Large intestine (tissue), 3 donors: Measurements from ENCODE around the gene AGXT. TPM values are rescaled to one million over a fixed set of nuclear protein-coding genes. Genes with fewer than 3 reads are reported as not detected.

Source experiments
- DNase-seq, 2 donors: peaks; one replicate each; pipeline versions ENCODE4 v3.0.0 to v3.0.0-alpha.2; 2013
- H3K27ac ChIP-seq: one replicate; pipeline ENCODE4 v1.5.1; 2013; ENCODE audit warnings: low read length
- H3K27me3 ChIP-seq: 2 replicates; pipeline ENCODE4 v1.6.1; 2013; ENCODE audit warnings: low read length; ENCODE audit not compliant: control insufficient read depth, insufficient read depth
- H3K36me3 ChIP-seq: 2 replicates; pipeline ENCODE4 v1.6.1; 2013; ENCODE audit warnings: low read length; ENCODE audit not compliant: control insufficient read depth, insufficient read depth
- H3K4me1 ChIP-seq: one replicate; pipeline ENCODE4 v1.6.1; 2013; ENCODE audit warnings: low read length; ENCODE audit not compliant: control insufficient read depth, insufficient read depth
- H3K4me3 ChIP-seq: one replicate; pipeline ENCODE4 v1.5.1; 2013; ENCODE audit warnings: low read length
- H3K9me3 ChIP-seq: one replicate; pipeline ENCODE4 v1.6.1; 2013; ENCODE audit warnings: mild to moderate bottlenecking, low read depth, low read length, moderate library complexity; ENCODE audit not compliant: control insufficient read depth
- WGBS: methylation state at CpG from one replicate; pipeline ENCODE4 v1.1.5; 2013; ENCODE audit warnings: low lambda C conversion rate; ENCODE audit not compliant: insufficient coverage; 5-methylcytosine and 5-hydroxymethylcytosine counted together
- polyA plus RNA-seq: library from polyadenylated mRNA; unstranded; fragments of 120-200 nt; gene quantifications from one replicate; pipeline ENCODE4 v1.2.1, GENCODE V29; 2013

The AGXT gene
- polyA plus RNA-seq, 1 donor, result 0.66 TPM

GRCh38 chr2:240855670-240856069, 13.0 kb upstream of the AGXT start:
- no peak for DNase-seq
- no peaks in the 10 kb centered on the region for H3K36me3 ChIP-seq
- peaks cover 18% of the 10 kb centered on the region for H3K4me1 ChIP-seq
- H3K4me3 ChIP-seq, result no peak overlapping the region
- H3K27me3 ChIP-seq, result no peaks in the 10 kb centered on the region
- no peak overlapping the region for H3K27ac ChIP-seq
- WGBS, result no CpG with 5 or more reads among the region's 8 CpGs
- peaks cover 4% of the 10 kb centered on the region for H3K9me3 ChIP-seq

DNA sequence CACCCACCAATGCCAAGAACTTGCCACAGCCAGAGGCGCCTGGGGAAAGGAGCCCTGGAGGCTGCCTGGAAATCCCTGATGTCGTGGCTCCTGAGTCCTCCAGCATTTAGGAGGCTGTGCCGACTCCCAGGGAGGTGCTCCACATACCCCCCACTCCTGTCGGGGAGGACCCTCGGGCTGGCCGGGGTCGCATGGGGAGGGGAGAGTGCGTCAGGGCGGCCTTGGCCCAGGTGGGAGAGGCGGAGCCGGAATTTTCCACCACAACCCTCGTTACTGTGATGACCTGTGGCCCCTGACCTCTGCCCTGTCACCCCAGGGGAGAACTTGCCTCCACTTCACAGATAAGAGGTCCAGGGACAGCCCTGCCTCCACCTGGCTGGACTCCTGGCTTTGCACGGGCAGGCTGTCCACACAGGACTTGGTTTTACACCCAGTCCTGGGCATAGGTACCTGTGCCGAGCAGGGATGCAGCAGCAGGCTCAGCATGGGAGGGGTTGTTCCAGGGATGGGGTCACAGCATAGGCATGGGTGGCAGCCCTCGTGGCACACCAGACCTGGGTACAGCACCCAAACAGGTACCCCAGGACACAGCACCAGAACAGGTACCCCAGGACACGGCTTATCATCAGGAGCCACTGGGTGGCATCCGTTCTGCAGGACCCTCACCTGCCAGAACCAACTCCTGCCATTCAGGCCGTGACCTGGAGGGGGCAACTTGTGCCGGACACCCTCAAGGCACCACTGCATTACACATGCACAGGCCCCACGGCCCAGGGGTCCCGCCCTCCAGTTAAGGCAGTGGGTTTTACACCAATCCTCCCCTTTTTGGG, 12.3 kb upstream of the AGXT start:
- no peak for DNase-seq
- Histone ChIP-seq H3K27ac (no peak overlapping the region), H3K4me3 (no peak overlapping the region), H3K9me3 (peaks cover 4% of the 10 kb centered on the region), H3K27me3 (no peaks in the 10 kb centered on the region), H3K4me1 (peaks cover 17% of the 10 kb centered on the region), H3K36me3 (no peaks in the 10 kb centered on the region)
- no CpG with 5 or more reads among the region's 21 CpGs for WGBS

DNA sequence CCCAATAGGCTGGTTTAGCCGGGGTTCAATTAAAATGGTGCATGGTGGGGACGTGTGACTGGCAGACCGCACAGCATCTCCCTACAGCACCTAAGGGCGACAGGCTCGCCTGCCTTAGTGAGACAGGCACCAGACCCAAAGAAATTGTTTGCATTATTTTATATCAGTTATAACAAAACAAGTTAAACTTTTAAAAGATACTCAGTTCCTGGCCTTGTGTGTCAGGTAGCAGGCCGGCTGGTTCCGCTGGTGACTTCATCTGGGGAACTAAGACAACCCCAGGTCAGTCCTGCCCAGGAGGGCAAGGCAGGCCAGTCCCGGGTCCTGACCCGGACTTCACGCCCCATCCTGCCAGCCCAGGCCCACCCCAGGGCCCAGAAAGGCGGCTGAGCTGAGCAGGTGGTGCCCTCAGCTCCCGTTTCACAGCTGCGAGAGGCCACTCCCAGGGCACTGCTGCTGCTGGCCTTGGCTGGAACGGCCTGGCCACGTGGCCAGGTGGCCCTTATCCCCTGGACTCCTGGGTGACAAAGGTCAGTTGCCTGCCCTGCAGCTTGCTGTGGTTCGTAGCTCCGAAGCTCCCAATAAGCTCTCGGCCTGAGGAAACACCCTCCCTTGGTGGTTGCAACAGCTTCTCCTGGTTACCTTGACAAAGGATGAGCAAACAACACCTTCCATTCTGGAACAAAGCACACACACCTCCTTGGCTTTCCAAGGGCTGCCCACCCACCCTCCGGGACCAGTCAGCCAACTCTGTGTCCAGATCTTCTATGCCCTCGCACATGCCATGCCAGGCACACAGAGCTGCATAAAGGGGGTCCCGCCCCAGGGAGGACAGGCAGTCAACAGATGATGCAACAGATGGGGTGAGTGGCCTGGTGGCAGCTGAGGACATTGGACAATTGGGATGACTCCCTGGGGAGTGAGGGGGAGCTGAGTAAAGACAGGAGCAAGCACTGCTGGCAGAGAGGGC, 11.3 kb upstream of the AGXT start:
- peak; percentile 82 to 89 for DNase-seq
- Histone ChIP-seq H3K4me3 (no peak overlapping the region), H3K9me3 (peaks cover 4% of the 10 kb centered on the region), H3K27me3 (no peaks in the 10 kb centered on the region), H3K4me1 (peaks cover 15% of the 10 kb centered on the region), H3K36me3 (no peaks in the 10 kb centered on the region), H3K27ac (peak overlapping the region; percentile 50)
- WGBS, result no CpG with 5 or more reads among the region's 21 CpGs

- Histone ChIP-seq H3K4me1 (peaks cover 15% of the 10 kb centered on the region), H3K36me3 (no peaks in the 10 kb centered on the region), H3K4me3 (no peak overlapping the region), H3K27me3 (no peaks in the 10 kb centered on the region), H3K9me3 (peaks cover 4% of the 10 kb centered on the region), H3K27ac (no peak overlapping the region)
- no peak for DNase-seq
- no CpG with 5 or more reads among the region's 13 CpGs for WGBS
Observed at GRCh38 chr2:240858321-240858720, 10.3 kb upstream of the AGXT start.

DNA sequence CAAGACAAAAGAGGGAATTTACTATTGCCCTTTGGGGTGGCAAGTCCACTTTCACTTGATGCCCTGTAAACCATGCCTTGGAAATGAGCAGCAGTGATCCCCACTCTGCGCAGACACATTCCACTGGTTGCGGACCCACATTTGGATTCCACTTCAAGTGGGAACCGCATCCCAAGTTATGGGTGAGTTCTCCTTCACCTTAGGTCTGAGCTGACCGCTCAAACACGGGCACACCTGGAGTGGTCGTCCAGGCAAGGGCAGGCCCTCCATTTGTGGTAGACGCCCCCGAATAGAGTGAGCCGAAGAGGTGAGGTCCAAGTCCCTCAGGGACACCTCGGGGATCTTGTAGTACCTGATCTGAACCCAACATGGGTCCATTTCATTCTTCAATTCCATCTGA, 9.8 kb upstream of the AGXT start:
- peaks cover 4% of the 10 kb centered on the region for H3K9me3 ChIP-seq

GRCh38 chr2:240861547-240861946, 7.1 kb upstream of the AGXT start:
- no peaks in the 10 kb centered on the region for H3K9me3 ChIP-seq
- DNase-seq, result no peak
- no peaks in the 10 kb centered on the region for H3K27me3 ChIP-seq
- H3K4me3 ChIP-seq, result no peak overlapping the region
- H3K27ac ChIP-seq, result no peak overlapping the region
- H3K4me1 ChIP-seq, result peaks cover 15% of the 10 kb centered on the region
- no peaks in the 10 kb centered on the region for H3K36me3 ChIP-seq
- WGBS, result no CpG with 5 or more reads among the region's 2 CpGs

More for the DNA sequence above, 9.8 kb upstream of the AGXT start:
- H3K27ac ChIP-seq, result no peak overlapping the region
- DNase-seq, result no peak
- H3K27me3 ChIP-seq, result no peaks in the 10 kb centered on the region
- H3K4me3 ChIP-seq, result no peak overlapping the region
- peaks cover 15% of the 10 kb centered on the region for H3K4me1 ChIP-seq
- no peaks in the 10 kb centered on the region for H3K36me3 ChIP-seq
- WGBS, result 93% methylated on average over 3 of the region's 10 CpGs

DNA sequence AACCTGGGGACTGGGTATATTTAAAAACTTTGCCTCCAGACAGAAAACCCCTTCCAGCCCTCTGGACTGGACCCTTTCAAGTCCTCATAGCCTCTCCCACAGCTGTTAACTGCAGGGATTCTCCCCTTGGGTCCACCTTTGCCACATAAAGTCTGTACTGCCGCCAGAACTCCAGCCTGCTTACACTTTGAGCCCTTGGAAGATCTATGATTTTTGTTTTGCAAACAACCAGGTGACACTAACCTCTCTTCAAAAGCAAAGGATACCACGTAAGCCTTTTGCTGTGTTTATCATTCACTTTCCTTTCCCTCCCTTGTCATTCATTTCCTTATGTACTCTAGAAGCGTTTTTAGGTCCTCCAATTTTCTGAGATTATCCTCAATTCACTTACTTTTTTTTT, 4.1 kb upstream of the AGXT start:
- no peak overlapping the region for H3K27ac ChIP-seq
- no peaks in the 10 kb centered on the region for H3K9me3 ChIP-seq
- H3K27me3 ChIP-seq, result no peaks in the 10 kb centered on the region
- H3K36me3 ChIP-seq, result no peaks in the 10 kb centered on the region
- no peak for DNase-seq
- no peaks in the 10 kb centered on the region for H3K4me1 ChIP-seq
- H3K4me3 ChIP-seq, result no peak overlapping the region
- WGBS, result 74% methylated on average over 2 of the region's 3 CpGs

DNA sequence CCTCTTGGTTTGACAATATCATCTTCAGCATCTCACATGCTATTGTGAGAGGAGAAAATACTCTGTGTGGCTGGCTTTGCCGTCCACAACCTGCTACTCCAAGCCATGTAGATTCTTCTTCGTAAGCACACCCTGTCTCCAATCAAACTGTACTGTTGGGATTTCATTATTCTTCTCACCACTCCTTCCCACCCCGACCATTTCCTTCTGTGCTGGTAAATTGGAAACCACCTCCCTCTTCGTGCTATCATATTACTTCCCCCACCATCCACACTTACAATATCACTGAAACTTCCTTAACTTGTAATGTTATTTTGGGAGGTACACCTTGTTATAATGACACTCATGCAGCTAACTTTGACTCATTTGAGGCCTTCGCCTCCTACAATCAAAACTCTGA, 3.2 kb upstream of the AGXT start:
- Histone ChIP-seq H3K27me3 (no peaks in the 10 kb centered on the region), H3K4me3 (no peak overlapping the region), H3K36me3 (no peaks in the 10 kb centered on the region), H3K4me1 (no peaks in the 10 kb centered on the region), H3K9me3 (no peaks in the 10 kb centered on the region), H3K27ac (no peak overlapping the region)
- WGBS, result 68% methylated on average over 3 of the region's 5 CpGs
- DNase-seq, result no peak

DNA sequence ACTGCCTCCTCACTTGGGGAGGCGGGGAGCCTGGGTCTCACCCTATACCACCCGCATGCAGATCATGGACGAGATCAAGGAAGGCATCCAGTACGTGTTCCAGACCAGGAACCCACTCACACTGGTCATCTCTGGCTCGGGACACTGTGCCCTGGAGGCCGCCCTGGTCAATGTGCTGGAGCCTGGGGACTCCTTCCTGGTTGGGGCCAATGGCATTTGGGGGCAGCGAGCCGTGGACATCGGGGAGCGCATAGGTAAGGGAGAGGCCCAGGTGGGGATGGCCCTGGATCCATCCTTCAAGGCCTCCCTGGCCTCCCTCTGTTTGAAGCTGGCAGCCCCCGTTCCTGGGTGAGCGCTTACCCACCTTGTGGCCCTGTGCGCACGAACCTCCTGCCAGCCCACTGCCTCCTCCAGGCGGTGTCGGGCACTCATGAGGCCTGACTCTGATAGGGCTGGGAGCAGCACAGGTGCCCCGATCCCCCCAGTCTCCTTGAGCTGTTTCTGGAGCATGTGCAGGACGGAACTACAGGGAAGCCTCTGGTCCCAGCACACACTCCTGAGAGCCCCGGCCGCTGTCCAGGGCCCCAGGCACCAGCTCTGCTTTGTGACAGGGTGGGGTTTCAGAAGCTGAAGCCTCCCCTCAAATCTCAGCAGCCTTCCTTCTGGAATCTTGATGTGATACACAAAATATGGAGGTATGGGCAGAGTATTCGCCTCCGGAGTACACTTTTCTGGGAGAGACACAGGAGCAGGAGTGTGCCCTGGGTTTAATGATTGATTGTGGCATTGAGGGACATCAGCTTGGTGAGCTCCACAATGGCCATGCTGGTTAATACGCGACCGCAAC, 708 bp downstream of the AGXT start:
- H3K9me3 ChIP-seq, result peaks cover 5% of the 10 kb centered on the region
- no peak overlapping the region for H3K4me3 ChIP-seq
- H3K36me3 ChIP-seq, result no peaks in the 10 kb centered on the region
- no peak for DNase-seq
- H3K27me3 ChIP-seq, result no peaks in the 10 kb centered on the region
- WGBS, result no CpG with 5 or more reads among the region's 25 CpGs
- H3K27ac ChIP-seq, result no peak overlapping the region
- peaks cover 11% of the 10 kb centered on the region for H3K4me1 ChIP-seq
